ENCODE measurements around the gene ST7L. TPM values are rescaled to one million over a fixed set of nuclear protein-coding genes. Genes with fewer than 3 reads are reported as not detected.
A peak's percentile ranks its signal among the peaks of the same experiment; 100 is the strongest.

Gene ST7L
- total RNA-seq, 4 donors from 2014 or later, result 18.2 to 34.1 (median 19.9) TPM

GRCh38 chr1:112510340-112510739, 108.6 kb downstream of the ST7L start:
- Histone ChIP-seq H3K27me3 (peaks cover 51% of the 10 kb centered on the region), H3K27ac (no peak overlapping the region), H3K36me3 (no peaks in the 10 kb centered on the region), H3K9me3 (no peaks in the 10 kb centered on the region), H3K4me3 (no peak overlapping the region), H3K4me1 (peaks cover 0 to 27% (median 3%) of the 10 kb centered on the region in 3 donors)
- TF ChIP-seq POLR2AphosphoS5 (IDR thresholded peaks at IDR 0.05) (no peak), POLR2A (IDR thresholded peaks at IDR 0.05) (no peak), EP300 (IDR thresholded peaks at IDR 0.05) (no peak), CTCF (IDR thresholded peaks at IDR 0.05) (no peak)
- 66 to 70% methylated on average over 4 to 7 of the region's 7 CpGs for WGBS, 2 donors (ENCODE audit: low coverage in 1 of 2)
- ATAC-seq, result no peak

- Histone ChIP-seq H3K36me3 (no peaks in the 10 kb centered on the region), H3K27me3 (peaks cover 57% of the 10 kb centered on the region), H3K27ac (peak overlapping the region in 2 of 4 donors; percentile 0 to 65), H3K4me3 (peak overlapping the region in 1 of 2 donors; percentile 61), H3K4me1 (peaks cover 0 to 21% (median 3%) of the 10 kb centered on the region in 3 donors), H3K9me3 (no peaks in the 10 kb centered on the region)
- WGBS, 2 donors (ENCODE audit: low coverage in 1 of 2), result 31 to 74% methylated on average over 2 to 10 of the region's 16 CpGs
- TF ChIP-seq EP300 (IDR thresholded peaks at IDR 0.05), result no peak
- no peak for ATAC-seq
These were observed 109.2 kb downstream of the ST7L start for GRCh38 chr1:112509660-112510178.

GRCh38 chr1:112509005-112509659, 109.8 kb downstream of the ST7L start:
- Histone ChIP-seq H3K27me3 (peaks cover 63% of the 10 kb centered on the region), H3K4me1 (peaks cover 0 to 21% (median 3%) of the 10 kb centered on the region in 3 donors), H3K9me3 (no peaks in the 10 kb centered on the region), H3K27ac (peak overlapping the region in 2 of 4 donors; percentile 0 to 65), H3K4me3 (peak overlapping the region; percentile 20 to 61), H3K36me3 (no peaks in the 10 kb centered on the region)
- no peak for TF ChIP-seq POLR2A (IDR thresholded peaks at IDR 0.05)
- WGBS, 2 donors (ENCODE audit: low coverage in 1 of 2), result no CpG with 5 or more reads among the region's 66 CpGs
- peak; percentile 34 for ATAC-seq

GRCh38 chr1:112508278-112509004, 110.5 kb downstream of the ST7L start, which contains the start of gene WNT2B:
Gene WNT2B, plus strand, starts transcription at chr1:112508965. Its CDS starts 298 bp downstream, at chr1:112509263.
- Histone ChIP-seq H3K36me3 (no peaks in the 10 kb centered on the region), H3K9me3 (no peaks in the 10 kb centered on the region), H3K27ac (peak within 1 kb of the TSS in 2 of 4 donors; percentile 0 to 65), H3K4me3 (peak within 1 kb of the TSS; percentile 20 to 61), H3K27me3 (peaks cover 65% of the 10 kb centered on the region), H3K4me1 (peaks cover 0 to 21% (median 3%) of the 10 kb centered on the region in 3 donors)
- no peak for TF ChIP-seq POLR2A (IDR thresholded peaks at IDR 0.05)
- TF ChIP-seq POLR2AphosphoS5 (IDR thresholded peaks at IDR 0.05), result no peak
- no peak for TF ChIP-seq CTCF (IDR thresholded peaks at IDR 0.05)
- TF ChIP-seq EP300 (IDR thresholded peaks at IDR 0.05), result no peak
- no CpG with 5 or more reads among the region's 69 CpGs for WGBS, 2 donors (ENCODE audit: low coverage in 1 of 2)
- ATAC-seq, result peak; percentile 64

GRCh38 chr1:112507921-112508277, 111.0 kb downstream of the ST7L start:
- Histone ChIP-seq H3K27ac (peak overlapping the region in 1 of 4 donors; percentile 65), H3K36me3 (no peaks in the 10 kb centered on the region), H3K9me3 (no peaks in the 10 kb centered on the region), H3K27me3 (peaks cover 65% of the 10 kb centered on the region), H3K4me3 (peak overlapping the region in 1 of 2 donors; percentile 61), H3K4me1 (peaks cover 0 to 21% (median 3%) of the 10 kb centered on the region in 3 donors)
- no peak for ATAC-seq
- 0% methylated on average over 1 of the region's 15 CpGs; no CpG with 5 or more reads in 1 of the 2 donors for WGBS, 2 donors (ENCODE audit: low coverage in 1 of 2)
- TF ChIP-seq POLR2A (IDR thresholded peaks at IDR 0.05) (no peak), CTCF (IDR thresholded peaks at IDR 0.05) (no peak), EP300 (IDR thresholded peaks at IDR 0.05) (no peak), POLR2AphosphoS5 (IDR thresholded peaks at IDR 0.05) (no peak)
